Astrocyte of the cerebellum (primary cell): ENCODE measurements around the gene CTDSPL2.

ENCODE experiments used
- DNase-seq: peaks from one replicate; pipeline ENCODE4 v3.0.0-alpha.2; 2011; ENCODE audit warnings: low read depth
- H3K4me3 ChIP-seq: 2 replicates; pipeline ENCODE4 v1.5.1; 2011; ENCODE audit warnings: mild to moderate bottlenecking, low read depth, low read length, moderate library complexity
- in situ Hi-C: cut with HindIII; loops from 2 replicates; pipeline ENCODE4 v1.10.0; 2017; ENCODE audit warnings: low sequenced_read_pairs
- TF ChIP-seq, protein P1 (sequence below): IDR thresholded peaks from 2 replicates; pipeline ENCODE4 v1.5.1; 2012; ENCODE audit warnings: low read length, low read depth, moderate library complexity, mild to moderate bottlenecking; ENCODE audit errors: missing control alignments

Gene CTDSPL2

DNA sequence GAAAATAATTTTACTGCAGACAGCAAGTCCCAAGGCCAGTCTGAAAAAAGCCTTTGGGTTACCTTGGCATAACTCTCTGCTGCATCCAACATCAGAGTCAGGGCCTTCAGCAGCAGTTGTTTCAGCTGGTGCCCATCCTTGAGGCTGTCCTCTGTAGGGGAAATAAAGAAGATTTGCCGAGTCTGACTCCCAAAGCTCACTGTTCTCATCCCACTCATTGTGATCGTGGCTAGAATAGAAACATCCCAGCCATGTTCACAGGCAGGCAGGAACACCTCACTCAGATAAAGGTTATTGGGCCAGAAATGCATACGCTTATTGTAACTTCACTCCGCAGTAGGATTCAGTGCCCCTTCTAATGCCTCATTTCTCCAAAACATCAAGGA is 138.7 kb downstream of the CTDSPL2 start:
- no peak overlapping the region for H3K4me3 ChIP-seq
- DNase-seq: no peak
- TF ChIP-seq, protein P1, sequence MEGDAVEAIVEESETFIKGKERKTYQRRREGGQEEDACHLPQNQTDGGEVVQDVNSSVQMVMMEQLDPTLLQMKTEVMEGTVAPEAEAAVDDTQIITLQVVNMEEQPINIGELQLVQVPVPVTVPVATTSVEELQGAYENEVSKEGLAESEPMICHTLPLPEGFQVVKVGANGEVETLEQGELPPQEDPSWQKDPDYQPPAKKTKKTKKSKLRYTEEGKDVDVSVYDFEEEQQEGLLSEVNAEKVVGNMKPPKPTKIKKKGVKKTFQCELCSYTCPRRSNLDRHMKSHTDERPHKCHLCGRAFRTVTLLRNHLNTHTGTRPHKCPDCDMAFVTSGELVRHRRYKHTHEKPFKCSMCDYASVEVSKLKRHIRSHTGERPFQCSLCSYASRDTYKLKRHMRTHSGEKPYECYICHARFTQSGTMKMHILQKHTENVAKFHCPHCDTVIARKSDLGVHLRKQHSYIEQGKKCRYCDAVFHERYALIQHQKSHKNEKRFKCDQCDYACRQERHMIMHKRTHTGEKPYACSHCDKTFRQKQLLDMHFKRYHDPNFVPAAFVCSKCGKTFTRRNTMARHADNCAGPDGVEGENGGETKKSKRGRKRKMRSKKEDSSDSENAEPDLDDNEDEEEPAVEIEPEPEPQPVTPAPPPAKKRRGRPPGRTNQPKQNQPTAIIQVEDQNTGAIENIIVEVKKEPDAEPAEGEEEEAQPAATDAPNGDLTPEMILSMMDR: no peak
- in situ Hi-C loops: no loop called here

DNA sequence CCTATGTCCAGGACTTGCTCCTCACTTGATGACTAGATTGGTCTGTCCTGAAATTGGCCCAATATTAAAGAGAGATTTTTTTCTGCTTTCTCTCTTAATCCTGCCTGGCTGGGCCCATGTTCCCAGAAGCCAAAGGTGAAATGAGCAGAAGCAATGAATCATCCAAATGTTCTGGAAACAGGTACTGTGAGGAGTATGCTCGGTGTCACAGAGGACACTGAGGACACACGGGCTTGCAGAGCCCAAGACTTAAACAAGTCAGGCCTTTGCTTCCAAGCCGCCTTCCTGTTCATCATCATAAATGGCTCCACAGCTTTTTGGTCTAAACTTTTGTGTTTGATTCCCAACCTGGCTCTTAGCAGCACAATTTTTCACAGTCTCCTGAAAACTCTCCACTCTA is 140.9 kb downstream of the CTDSPL2 start:
- H3K4me3 ChIP-seq: no peak overlapping the region
- DNase-seq: no peak
- TF ChIP-seq, protein P1: no peak
- in situ Hi-C loops: no loop called here

DNA sequence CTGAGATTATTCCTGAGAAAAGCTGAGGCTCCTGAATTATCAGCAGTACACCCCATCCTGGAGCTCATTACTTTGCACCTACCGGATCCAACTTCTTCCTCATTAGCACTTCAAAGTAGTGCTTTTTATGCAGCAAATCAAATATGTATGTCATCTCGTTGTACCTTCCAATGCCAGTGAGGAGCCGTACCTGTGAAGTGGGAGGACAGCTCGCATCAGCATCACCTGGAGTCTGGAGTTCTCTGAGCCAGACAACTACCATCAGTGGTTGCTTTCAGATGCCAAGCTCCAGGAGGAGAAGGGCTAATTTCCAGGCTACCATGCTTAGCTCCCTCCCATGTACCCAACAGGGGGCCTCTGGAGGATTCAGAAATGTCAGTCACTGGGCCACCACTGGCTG is 141.9 kb downstream of the CTDSPL2 start:
- in situ Hi-C loops: no loop called here
- no peak overlapping the region for H3K4me3 ChIP-seq
- no peak for DNase-seq
- TF ChIP-seq, protein P1: no peak

DNA sequence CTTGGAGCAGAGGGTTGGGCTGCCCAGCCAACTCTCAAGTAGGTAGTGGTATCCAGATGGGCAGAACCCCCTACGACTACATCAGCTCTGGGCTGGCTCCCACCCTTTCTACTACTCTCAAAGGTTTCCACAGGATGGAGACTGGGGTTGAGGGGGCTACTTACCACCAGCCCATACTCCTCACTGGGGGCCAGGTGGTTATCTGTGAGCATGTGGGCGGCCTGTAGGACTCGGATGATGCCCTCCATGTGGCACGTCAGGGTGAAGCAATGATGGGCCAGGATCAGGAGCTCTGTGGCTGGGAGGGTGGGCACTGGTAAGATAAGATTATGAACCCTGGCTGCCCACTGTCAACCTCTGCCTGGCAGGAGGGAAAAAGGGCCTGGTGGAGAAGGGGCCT is 142.9 kb downstream of the CTDSPL2 start:
- no peak for DNase-seq
- in situ Hi-C loops: no loop called here
- TF ChIP-seq, protein P1: no peak
- H3K4me3 ChIP-seq: no peak overlapping the region

DNA sequence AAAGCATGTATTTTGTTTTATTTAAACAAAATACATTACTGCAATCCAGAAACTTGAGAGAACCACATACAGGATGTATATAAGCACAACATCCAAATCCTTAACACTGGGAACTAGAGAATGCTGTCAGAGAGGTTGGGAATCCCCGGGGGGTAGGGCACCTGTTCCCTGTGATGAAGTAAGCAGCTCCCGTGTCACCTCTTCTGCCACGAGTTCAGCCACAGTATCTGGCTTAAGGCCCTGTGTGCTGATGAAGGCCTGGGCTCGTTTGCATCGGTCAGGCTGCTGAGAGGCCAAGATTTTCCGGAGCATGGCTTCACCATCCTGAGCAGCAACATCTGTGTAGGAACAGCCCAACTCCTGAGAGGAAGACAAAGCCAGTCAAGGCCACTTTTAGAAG is 146.0 kb downstream of the CTDSPL2 start:
- TF ChIP-seq, protein P1: no peak
- DNase-seq: no peak
- H3K4me3 ChIP-seq: no peak overlapping the region
- in situ Hi-C loops: no loop called here

DNA sequence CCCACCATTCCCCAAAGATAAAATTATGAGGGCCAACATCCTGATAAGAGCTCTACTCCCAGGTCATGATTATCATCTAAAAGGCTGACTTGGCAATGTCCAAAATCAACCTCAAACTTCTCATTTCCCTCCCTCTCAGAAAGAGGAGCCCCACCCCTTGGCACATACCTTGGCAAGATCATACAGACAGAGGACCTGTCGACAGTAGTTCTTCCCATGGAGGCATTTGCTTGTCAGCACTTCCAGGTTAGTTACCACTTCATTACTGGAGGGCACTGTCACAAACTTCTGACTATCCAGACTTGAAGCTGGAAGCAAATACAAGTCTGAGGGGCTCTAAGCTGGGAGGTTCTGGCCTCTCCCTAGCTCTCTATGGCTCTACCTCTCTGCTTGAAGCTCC is 147.3 kb downstream of the CTDSPL2 start:
- in situ Hi-C loops: no loop called here
- DNase-seq: no peak
- H3K4me3 ChIP-seq: no peak overlapping the region
- TF ChIP-seq, protein P1: no peak
